SK-N-MC (cell line): ENCODE data around the gene HUWE1.

ENCODE experiments used
- EZH2 ChIP-seq: fragments of 200-600 bp; sonication (generic); IDR thresholded peaks from one replicate; pipeline ENCODE4 v1.6.1; 2017; ENCODE audit warnings: antibody characterized with exemption
- FOXP2 ChIP-seq: optimal IDR thresholded peaks from 2 replicates; pipeline ENCODE3; 2011; ENCODE audit warnings: mild to moderate bottlenecking, moderate library complexity; ENCODE audit not compliant: insufficient read depth; ENCODE audit errors: extremely low read length, control extremely low read depth
- POLR2AphosphoS5 ChIP-seq: IDR thresholded peaks from 2 replicates; pipeline ENCODE4 v1.6.1; 2012; ENCODE audit warnings: mild to moderate bottlenecking, low read depth, low read length, borderline replicate concordance

DNA sequence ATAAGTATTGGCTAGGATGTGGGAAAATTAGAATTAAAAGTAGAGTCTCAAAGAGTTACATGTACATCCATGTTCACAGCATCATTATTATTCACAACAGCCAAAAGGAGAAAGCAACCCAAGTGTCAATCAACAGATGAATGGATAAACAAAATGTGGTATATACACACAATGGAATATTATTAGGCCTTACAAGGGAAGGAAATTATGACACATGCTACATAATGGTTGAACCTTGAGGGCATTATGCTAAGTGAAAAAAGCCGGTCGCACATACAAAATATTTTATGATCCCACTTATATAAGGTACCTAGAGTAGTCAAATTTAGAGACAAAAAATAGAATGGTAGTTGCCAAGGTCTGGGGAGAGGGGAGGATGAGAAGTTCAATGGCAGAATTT, 80.1 kb downstream of the HUWE1 start:
- TF ChIP-seq EZH2 (no peak), POLR2AphosphoS5 (no peak), FOXP2 (no peak)
